ENCODE results near the gene SDF2L1.
"Not testable (repeated sequence)": the region's sequence is repeated elsewhere in the genome, so short reads cannot be mapped to it uniquely, and the experiment has no call there.

The SDF2L1 gene

GRCh38 chr22:21641789-21642583 is at the start of gene SDF2L1:
TSS of gene SDF2L1 (plus strand) at chr22:21642302. CDS start at chr22:21642337, 35 bp downstream.
- TF ChIP-seq CTCF (IDR thresholded peaks at IDR 0.05; ENCODE audit: control insufficient read depth, insufficient read depth, low read depth, low read length, missing control alignments) = no peak
- peak within 1 kb of the TSS; percentile 87 for H3K4me3 ChIP-seq (ENCODE audit: control insufficient read depth, low read depth, low read length)
- DNase-seq (ENCODE audit: low read depth) = peak; percentile 93

- H3K4me3 ChIP-seq (ENCODE audit: control insufficient read depth, low read depth, low read length) = no peak overlapping the region
- no peak for TF ChIP-seq CTCF (IDR thresholded peaks at IDR 0.05; ENCODE audit: control insufficient read depth, insufficient read depth, low read depth, low read length, missing control alignments)
- DNase-seq (ENCODE audit: low read depth) = no peak
Measured at GRCh38 chr22:21592422-21592821, 49.7 kb upstream of the SDF2L1 start.

GRCh38 chr22:21593406-21594232 is 48.5 kb upstream of the SDF2L1 start:
- no peak for DNase-seq (ENCODE audit: low read depth)
- peak; percentile 35 for TF ChIP-seq CTCF (IDR thresholded peaks at IDR 0.05; ENCODE audit: control insufficient read depth, insufficient read depth, low read depth, low read length, missing control alignments)
- no peak overlapping the region for H3K4me3 ChIP-seq (ENCODE audit: control insufficient read depth, low read depth, low read length)

GRCh38 chr22:21594865-21595452 is 47.1 kb upstream of the SDF2L1 start:
- no peak for TF ChIP-seq CTCF (IDR thresholded peaks at IDR 0.05; ENCODE audit: control insufficient read depth, insufficient read depth, low read depth, low read length, missing control alignments)
- no peak overlapping the region for H3K4me3 ChIP-seq (ENCODE audit: control insufficient read depth, low read depth, low read length)
- no peak for DNase-seq (ENCODE audit: low read depth)

- H3K4me3 ChIP-seq (ENCODE audit: control insufficient read depth, low read depth, low read length); DNase-seq (ENCODE audit: low read depth): not testable (repeated sequence)
Measured at GRCh38 chr22:21596356-21597135, 45.6 kb upstream of the SDF2L1 start.

GRCh38 chr22:21598302-21598701 is 43.8 kb upstream of the SDF2L1 start:
- no peak for DNase-seq (ENCODE audit: low read depth)
- TF ChIP-seq CTCF (IDR thresholded peaks at IDR 0.05; ENCODE audit: control insufficient read depth, insufficient read depth, low read depth, low read length, missing control alignments) = no peak
- H3K4me3 ChIP-seq (ENCODE audit: control insufficient read depth, low read depth, low read length) = no peak overlapping the region
